Heart left ventricle (tissue), 13 donors: ENCODE results near the gene DNM2.
"Not testable (repeated sequence)": the region's sequence is repeated elsewhere in the genome, so short reads cannot be mapped to it uniquely, and the experiment has no call there.

ENCODE experiments used
- CTCF ChIP-seq, 12 donors: fragments of 200-600 bp; sonication (generic) in 4 of 12; IDR thresholded peaks; one replicate each; pipeline versions ENCODE4 v1.5.0 to v1.8.0; 2018 to 2022; ENCODE audit warnings: antibody characterized with exemption in 12 of 12, mild to moderate bottlenecking in 5 of 12
- POLR2A ChIP-seq, 2 donors: fragments of 450-650 bp; IDR thresholded peaks; one replicate each; pipeline ENCODE4 v1.6.1; 2017; ENCODE audit warnings: antibody characterized with exemption in 2 of 2, mild to moderate bottlenecking in 2 of 2, moderate library complexity in 2 of 2
- donor health status: ischemic (EF 13 %, LVEDD 7.1; RV severe dilation, severe dysfunction).
- donor health status: DM: no; HTN: yes; CAD: no.
- donor health status: DM: no; HTN: no; CAD: no.
- donor health status: ischemic (EF 25% LVEDD 6.9; RV normal size, moderate dysfunction).
- donor health status: ischemic (EF 25% LVEDD 5.7; RV mildly dilated, moderate dysfunction).
- donor health status: ischemic (EF 35%, LVEDD 5.7; RV mildly dilated, moderate dysfunction).
- donor health status: nonischemic (EF 11% LVEDD 7.7; RV severe dilation, severe dysfunction).
- donor health status: DM: yes; HTN: yes; CAD: no.
- donor health status: PGD.
- donor health status: ischemic (EF 29% LVEDD 5.4; RV normal size, mild dysfunction).
- donor health status: nonischemic (EF 23%, LVEDD 6.1; RV moderate dilation, normal function).

- TF ChIP-seq CTCF, POLR2A (IDR thresholded peaks at IDR 0.05): not testable (repeated sequence)
These were observed 139.0 kb downstream of the DNM2 start for GRCh38 chr19:10856899-10857298.
